GM13977 (cell line): ENCODE data around the gene GPSM1.
"Not testable (repeated sequence)": the region's sequence is repeated elsewhere in the genome, so short reads cannot be mapped to it uniquely, and the experiment has no call there.

Source experiments
- DNase-seq: peaks from one replicate; pipeline ENCODE4 v3.0.0; 2012; ENCODE audit warnings: low spot score
- CTCF ChIP-seq: IDR thresholded peaks from 2 replicates; pipeline ENCODE4 v1.5.1; 2012; ENCODE audit warnings: mild to moderate bottlenecking, control low read depth; ENCODE audit not compliant: insufficient read depth; ENCODE audit errors: extremely low read depth, missing control alignments
- in situ Hi-C: fragments of 300-500 bp; cut with MboI; formaldehyde crosslinking; loops from one replicate; pipeline ENCODE4 v1.12.0; 2022; ENCODE audit warnings: low sequenced_read_pairs, low pct_unique_long_range_greater_than_20kb, mixed read lengths, inconsistent platforms; ENCODE audit not compliant: unreplicated experiment

Gene GPSM1

GRCh38 chr9:136347472-136348256 is 20.3 kb downstream of the GPSM1 start:
- in situ Hi-C loops = no loop called here
- no peak for DNase-seq
- no peak for TF ChIP-seq CTCF

GRCh38 chr9:136348691-136349090 is 21.4 kb downstream of the GPSM1 start:
- in situ Hi-C loops = no loop called here
- no peak for DNase-seq
- TF ChIP-seq CTCF = no peak

GRCh38 chr9:136349546-136349945 is 22.2 kb downstream of the GPSM1 start:
- no peak for DNase-seq
- TF ChIP-seq CTCF = no peak
- in situ Hi-C loops = no loop called here

- no peak for TF ChIP-seq CTCF
- in situ Hi-C loops = no loop called here
- DNase-seq = no peak
Observed at GRCh38 chr9:136351252-136351800, 24.0 kb downstream of the GPSM1 start.

GRCh38 chr9:136351868-136352267 is 24.5 kb downstream of the GPSM1 start:
- DNase-seq, in situ Hi-C loops: not testable (repeated sequence)

GRCh38 chr9:136352682-136353081 is 25.3 kb downstream of the GPSM1 start:
- TF ChIP-seq CTCF = no peak
- no peak for DNase-seq
- in situ Hi-C loops = no loop called here

GRCh38 chr9:136353088-136353487 is 25.7 kb downstream of the GPSM1 start:
- in situ Hi-C loops = no loop called here
- no peak for DNase-seq
- no peak for TF ChIP-seq CTCF
